GM04504 (cell line): ENCODE measurements around the gene NTRK2.
"Not testable (repeated sequence)": the region's sequence is repeated elsewhere in the genome, so short reads cannot be mapped to it uniquely, and the experiment has no call there.

Experiments
- DNase-seq: peaks from one replicate; pipeline ENCODE4 v3.0.0-alpha.2; 2012; ENCODE audit warnings: low read depth

NTRK2 gene

GRCh38 chr9:85027870-85028269 is 358.3 kb downstream of the NTRK2 start:
- no peak for DNase-seq

GRCh38 chr9:85030316-85030715 is 360.8 kb downstream of the NTRK2 start:
- no peak for DNase-seq

GRCh38 chr9:85036496-85036895 is 367.0 kb downstream of the NTRK2 start:
- no peak for DNase-seq

- no peak for DNase-seq
These were observed 368.5 kb downstream of the NTRK2 start for GRCh38 chr9:85038061-85038460.

- no peak for DNase-seq
These were observed 369.5 kb downstream of the NTRK2 start for GRCh38 chr9:85038824-85039608.

- no peak for DNase-seq
These were observed 370.6 kb downstream of the NTRK2 start for GRCh38 chr9:85040146-85040545.

GRCh38 chr9:85040821-85041465 is 371.4 kb downstream of the NTRK2 start:
- no peak for DNase-seq

- DNase-seq = no peak
These were observed 372.1 kb downstream of the NTRK2 start for GRCh38 chr9:85041466-85042137.

GRCh38 chr9:85042981-85043647 is 373.6 kb downstream of the NTRK2 start:
- DNase-seq = no peak

GRCh38 chr9:85045271-85045670 is 375.7 kb downstream of the NTRK2 start:
- no peak for DNase-seq

GRCh38 chr9:85046475-85046874 is 376.9 kb downstream of the NTRK2 start:
- DNase-seq = no peak

- DNase-seq = no peak
These were observed 383.8 kb downstream of the NTRK2 start for GRCh38 chr9:85053206-85053786.

- no peak for DNase-seq
These were observed 384.5 kb downstream of the NTRK2 start for GRCh38 chr9:85054017-85054416.

- DNase-seq = no peak
These were observed 386.1 kb downstream of the NTRK2 start for GRCh38 chr9:85055506-85056202.

GRCh38 chr9:85056203-85056572 is 386.7 kb downstream of the NTRK2 start:
- no peak for DNase-seq

- no peak for DNase-seq
These were observed 392.4 kb downstream of the NTRK2 start for GRCh38 chr9:85061969-85062368.

- no peak for DNase-seq
These were observed 393.0 kb downstream of the NTRK2 start for GRCh38 chr9:85062385-85063022.

- DNase-seq = no peak
These were observed 395.4 kb downstream of the NTRK2 start for GRCh38 chr9:85064811-85065371.

- no peak for DNase-seq
These were observed 398.3 kb downstream of the NTRK2 start for GRCh38 chr9:85067792-85068191.

- DNase-seq = not testable (repeated sequence)
These were observed 399.9 kb downstream of the NTRK2 start for GRCh38 chr9:85069421-85069820.
